Neural progenitor cell (in vitro differentiated cells): ENCODE results near the gene CD79A.

Experiments
- CTCF ChIP-seq: fragments of 200-600 bp; sonication (generic); IDR thresholded peaks from 2 replicates; pipeline ENCODE4 v1.5.1; 2017; ENCODE audit warnings: antibody characterized with exemption, mild to moderate bottlenecking
- EZH2 ChIP-seq: fragments of 200-600 bp; sonication (generic); IDR thresholded peaks from 2 replicates; pipeline ENCODE4 v1.6.1; 2017; ENCODE audit warnings: antibody characterized with exemption, mild to moderate bottlenecking, moderate library complexity

- TF ChIP-seq EZH2 (no peak), CTCF (no peak)
Measured at GRCh38 chr19:41910240-41910991, 33.3 kb downstream of the CD79A start.
